GM19099 (cell line): ENCODE data around the gene ATP5PD.

Experiments used
- POLR2A ChIP-seq: IDR thresholded peaks from 3 replicates; pipeline ENCODE4 v1.6.1; 2011; ENCODE audit warnings: low read depth; ENCODE audit not compliant: insufficient read length; ENCODE audit errors: extremely low read depth

The ATP5PD gene

GRCh38 chr17:75081611-75082540 lies 35.1 kb upstream of the ATP5PD start:
- TF ChIP-seq POLR2A = no peak

GRCh38 chr17:75079023-75079373 lies 32.2 kb upstream of the ATP5PD start:
- TF ChIP-seq POLR2A = no peak

DNA sequence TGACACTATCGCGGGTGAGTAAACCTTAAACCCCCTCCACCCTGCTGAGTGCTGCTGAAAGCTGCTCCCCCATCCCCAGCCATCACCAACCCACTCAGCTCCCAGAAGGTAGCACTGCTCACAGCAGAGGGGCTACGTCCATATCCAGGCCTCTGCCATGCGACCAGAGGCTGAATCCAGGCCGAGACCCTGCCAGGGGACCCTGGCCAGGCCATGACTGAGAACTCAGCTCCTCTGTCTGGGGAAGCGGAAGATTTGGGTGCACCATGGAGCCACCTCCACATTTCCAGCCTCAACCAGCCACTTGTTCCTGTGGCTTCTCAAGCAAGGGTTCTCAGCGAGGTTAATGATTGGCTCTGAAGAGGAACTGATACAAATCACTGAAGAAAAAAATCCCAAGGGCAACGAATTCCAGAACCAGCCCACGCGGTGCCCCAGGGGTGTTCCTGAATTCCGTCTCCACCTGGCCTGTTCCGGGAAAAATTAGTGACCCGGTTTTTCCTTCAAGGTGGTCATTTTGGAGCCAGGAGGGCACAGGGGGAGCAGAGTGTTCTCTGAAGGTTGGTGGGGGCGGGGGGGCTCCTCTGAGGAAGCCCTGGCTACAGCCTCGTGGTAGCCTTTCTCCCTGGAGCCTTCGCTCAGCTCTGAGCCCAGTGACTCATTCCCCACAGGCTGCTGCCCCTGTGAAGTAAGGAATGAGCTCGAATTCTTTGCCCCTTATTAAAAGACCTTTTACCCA lies 31.7 kb upstream of the ATP5PD start:
- peak; percentile 53 for TF ChIP-seq POLR2A

GRCh38 chr17:75077496-75078283 lies 30.9 kb upstream of the ATP5PD start:
- TF ChIP-seq POLR2A = peak; percentile 64

GRCh38 chr17:75077072-75077495 lies 30.3 kb upstream of the ATP5PD start:
- TF ChIP-seq POLR2A = no peak

DNA sequence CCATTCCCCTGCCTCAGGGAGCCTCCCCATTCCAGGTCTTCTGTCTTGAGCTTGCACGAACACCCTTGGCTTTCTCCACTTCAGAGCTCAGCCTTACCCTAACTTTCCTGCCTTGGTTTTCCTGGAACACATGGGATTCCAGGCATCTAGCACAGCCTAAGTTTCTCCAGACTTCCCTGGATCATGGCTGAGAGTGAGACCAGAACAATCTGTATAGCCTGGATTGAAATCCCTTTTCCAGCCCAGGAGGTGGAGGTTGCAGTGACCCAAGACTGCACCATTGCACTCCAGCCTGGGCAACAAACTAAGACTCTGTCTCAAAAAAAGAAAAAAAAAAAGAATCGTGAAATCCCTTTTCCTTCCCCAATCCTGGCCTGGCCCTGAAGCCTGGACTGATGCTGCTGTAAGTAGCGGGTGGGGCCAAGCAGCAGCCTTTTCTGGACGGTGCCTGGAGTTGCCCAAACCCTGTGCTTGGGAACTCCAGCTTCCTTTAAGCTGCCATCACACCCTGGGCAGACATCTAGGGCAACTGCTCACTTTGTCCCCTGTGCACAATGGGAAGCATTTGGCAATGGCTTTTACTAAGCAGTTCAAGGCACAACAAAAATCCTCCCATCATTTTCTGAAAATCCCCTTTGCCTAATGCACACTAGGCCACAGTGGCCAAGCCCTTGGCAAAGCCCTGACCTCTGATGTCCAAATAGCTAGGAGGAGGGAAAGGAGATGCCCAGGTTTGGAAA lies 29.0 kb upstream of the ATP5PD start:
- TF ChIP-seq POLR2A = no peak

GRCh38 chr17:75074532-75074931 lies 27.8 kb upstream of the ATP5PD start:
- no peak for TF ChIP-seq POLR2A

GRCh38 chr17:75073618-75074047 lies 26.9 kb upstream of the ATP5PD start:
- no peak for TF ChIP-seq POLR2A

GRCh38 chr17:75069783-75070182 lies 23.0 kb upstream of the ATP5PD start:
- TF ChIP-seq POLR2A = no peak

DNA sequence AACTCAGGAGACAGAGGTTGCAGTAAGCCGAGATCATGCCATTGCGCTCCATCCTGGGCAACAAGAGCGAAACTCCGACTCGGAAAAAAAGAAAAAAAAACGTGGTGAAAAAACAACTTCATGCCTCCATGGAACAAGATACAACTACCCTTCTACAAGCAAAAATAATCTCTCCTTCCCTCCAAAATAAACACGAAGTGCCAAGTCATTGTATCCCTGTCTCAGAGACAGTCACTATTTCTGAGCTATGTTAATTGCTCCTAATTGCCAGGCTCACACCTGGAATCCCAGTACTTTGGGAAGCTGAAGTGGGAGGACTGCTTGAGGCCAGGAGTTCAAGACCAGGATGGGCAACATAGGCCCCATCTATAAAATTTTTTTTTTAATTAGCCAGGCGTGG lies 22.0 kb upstream of the ATP5PD start:
- TF ChIP-seq POLR2A = no peak

DNA sequence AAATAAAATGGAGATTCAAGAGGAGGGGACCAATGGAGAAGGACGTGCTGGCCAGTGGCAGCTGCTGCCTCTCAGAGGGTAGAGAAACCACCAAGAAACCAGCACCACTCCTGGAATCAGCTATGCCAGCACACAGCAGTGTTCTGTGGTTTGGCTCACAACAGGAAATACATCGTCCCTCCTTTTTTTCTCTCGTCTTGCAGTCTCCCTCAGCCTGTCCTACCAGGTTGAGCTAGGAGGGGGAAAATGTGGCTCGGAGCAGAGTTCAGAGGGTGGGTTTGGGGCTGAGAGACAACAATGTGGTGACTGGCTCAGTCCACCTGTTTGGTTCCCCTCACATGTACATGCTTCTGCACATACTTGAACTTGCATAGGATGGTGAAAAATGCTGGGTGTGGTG lies 21.1 kb upstream of the ATP5PD start:
- no peak for TF ChIP-seq POLR2A

DNA sequence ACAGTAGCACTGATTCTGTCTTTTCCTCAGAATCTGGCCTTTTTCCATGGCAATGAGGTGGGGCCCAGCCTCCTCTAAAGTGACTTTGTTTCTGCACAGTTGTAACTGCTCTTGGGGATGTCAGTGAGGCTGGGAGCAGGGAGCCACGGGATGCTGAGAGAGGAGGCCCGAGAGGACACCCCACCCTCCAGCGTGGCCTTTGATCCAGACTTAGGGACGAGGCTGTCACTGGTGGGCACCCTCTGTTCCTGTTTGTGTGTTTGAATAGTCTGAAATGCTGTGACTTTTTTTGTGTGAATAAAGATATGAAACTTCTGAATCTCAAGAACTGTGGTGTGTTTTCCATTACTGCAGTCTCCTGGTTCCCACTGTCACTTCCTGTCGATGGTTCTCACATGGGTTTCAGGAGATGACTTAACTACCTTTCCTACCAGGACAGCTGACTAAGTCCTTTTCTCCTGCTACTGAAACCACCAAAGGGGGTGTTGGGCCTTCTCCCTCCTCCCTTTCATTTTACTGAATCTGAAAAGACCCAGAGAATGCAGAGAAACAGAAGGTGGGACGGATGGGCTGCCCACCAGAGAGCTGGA lies 18.9 kb upstream of the ATP5PD start:
- TF ChIP-seq POLR2A = no peak

GRCh38 chr17:75064867-75065561 lies 18.2 kb upstream of the ATP5PD start:
- no peak for TF ChIP-seq POLR2A

- TF ChIP-seq POLR2A = no peak
Observed at GRCh38 chr17:75064460-75064859, 17.7 kb upstream of the ATP5PD start.
